Measurements from ENCODE around the gene ZDHHC14. TPM values are rescaled to one million over a fixed set of nuclear protein-coding genes. Genes with fewer than 3 reads are reported as not detected.
A peak's percentile ranks its signal among the peaks of the same experiment; 100 is the strongest.

The ZDHHC14 gene
- total RNA-seq, 2 experiments from 2014 or later = 1.3 to 1.6 TPM

- Mint-ChIP-seq H3K27ac (no peak overlapping the region), H3K4me3 (no peak overlapping the region), H3K9me3 (peaks cover under 1% of the 10 kb centered on the region), H3K27me3 (no peaks in the 10 kb centered on the region), H3K36me3 (ENCODE audit: low read depth) (no peaks in the 10 kb centered on the region), H3K4me1 (ENCODE audit: low read depth) (no peaks in the 10 kb centered on the region)
- Histone ChIP-seq H3K4me1 (ENCODE audit: insufficient read depth, low read length) (peaks cover 3% of the 10 kb centered on the region), H3K36me3 (ENCODE audit: insufficient read depth, low read length) (no peaks in the 10 kb centered on the region), H3K9me3 (ENCODE audit: control insufficient read depth in 1 of 2, insufficient read depth in 1 of 2, low read length in 2 of 2) (no peaks in the 10 kb centered on the region), H3K27me3 (ENCODE audit: control insufficient read depth in 1 of 2, insufficient read depth in 2 of 2, low read length in 2 of 2) (no peaks in the 10 kb centered on the region), H3K27ac (ENCODE audit: low read depth in 1 of 2, low read length in 2 of 2) (no peak overlapping the region), H3K4me3 (ENCODE audit: low read length) (no peak overlapping the region)
- CTCF ChIA-PET = no interaction called here
- intact Hi-C loops (cut with DNase I, micrococcal nuclease) = no loop called here
- ATAC-seq (ENCODE audit: poor library complexity) = no peak
- no peak for TF ChIP-seq CTCF (IDR thresholded peaks at IDR 0.05)
- no peak for DNase-seq
- POLR2A ChIA-PET = interaction anchor here (0.5 kb wide), 1 partner anchor 160 kb away, joined by 3 read pairs; no protein-coding TSS in a partner anchor
These were observed 43.6 kb downstream of the ZDHHC14 start for GRCh38 chr6:157424491-157425020.

DNA sequence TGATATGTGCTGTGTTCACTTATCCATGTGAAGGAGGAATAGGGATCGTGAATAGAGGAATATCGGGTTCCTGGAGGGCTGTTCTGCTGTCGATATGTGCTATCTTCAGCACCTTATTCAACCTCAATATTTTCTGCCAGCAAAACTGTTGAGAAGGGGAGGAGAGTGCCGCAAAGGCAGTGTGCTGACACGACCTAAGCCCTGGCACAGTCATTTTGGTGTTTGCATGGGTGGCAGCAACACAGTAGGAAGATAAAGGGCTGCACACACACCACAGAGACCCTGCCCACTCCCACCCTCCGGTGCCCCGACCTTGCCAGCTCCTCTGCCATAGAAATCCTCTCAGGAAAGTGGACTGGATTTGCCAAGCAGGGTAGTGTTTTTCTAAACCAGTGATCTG, 47.0 kb downstream of the ZDHHC14 start:
- DNase-seq (no peak), ATAC-seq (ENCODE audit: poor library complexity) (no peak)
- H3K36me3 Mint-ChIP-seq (ENCODE audit: low read depth) = no peaks in the 10 kb centered on the region
- ChIA-PET POLR2A (interaction anchor here (1.1 kb wide), 1 partner anchor 142 kb away, joined by 5 read pairs; no protein-coding TSS in a partner anchor), CTCF (no interaction called here)
- H3K4me3 Mint-ChIP-seq = no peak overlapping the region
- Histone ChIP-seq H3K9me3 (ENCODE audit: control insufficient read depth in 1 of 2, insufficient read depth in 1 of 2, low read length in 2 of 2) (no peaks in the 10 kb centered on the region), H3K27me3 (ENCODE audit: control insufficient read depth in 1 of 2, insufficient read depth in 2 of 2, low read length in 2 of 2) (no peaks in the 10 kb centered on the region), H3K36me3 (ENCODE audit: insufficient read depth, low read length) (no peaks in the 10 kb centered on the region), H3K27ac (ENCODE audit: low read depth in 1 of 2, low read length in 2 of 2) (no peak overlapping the region), H3K4me3 (ENCODE audit: low read length) (no peak overlapping the region), H3K4me1 (ENCODE audit: insufficient read depth, low read length) (peaks cover 3% of the 10 kb centered on the region)
- H3K9me3 Mint-ChIP-seq = no peaks in the 10 kb centered on the region
- TF ChIP-seq CTCF (IDR thresholded peaks at IDR 0.05) = no peak
- no peaks in the 10 kb centered on the region for H3K4me1 Mint-ChIP-seq (ENCODE audit: low read depth)
- no peak overlapping the region for H3K27ac Mint-ChIP-seq
- intact Hi-C loops (cut with DNase I, micrococcal nuclease) = no loop called here
- no peaks in the 10 kb centered on the region for H3K27me3 Mint-ChIP-seq

DNA sequence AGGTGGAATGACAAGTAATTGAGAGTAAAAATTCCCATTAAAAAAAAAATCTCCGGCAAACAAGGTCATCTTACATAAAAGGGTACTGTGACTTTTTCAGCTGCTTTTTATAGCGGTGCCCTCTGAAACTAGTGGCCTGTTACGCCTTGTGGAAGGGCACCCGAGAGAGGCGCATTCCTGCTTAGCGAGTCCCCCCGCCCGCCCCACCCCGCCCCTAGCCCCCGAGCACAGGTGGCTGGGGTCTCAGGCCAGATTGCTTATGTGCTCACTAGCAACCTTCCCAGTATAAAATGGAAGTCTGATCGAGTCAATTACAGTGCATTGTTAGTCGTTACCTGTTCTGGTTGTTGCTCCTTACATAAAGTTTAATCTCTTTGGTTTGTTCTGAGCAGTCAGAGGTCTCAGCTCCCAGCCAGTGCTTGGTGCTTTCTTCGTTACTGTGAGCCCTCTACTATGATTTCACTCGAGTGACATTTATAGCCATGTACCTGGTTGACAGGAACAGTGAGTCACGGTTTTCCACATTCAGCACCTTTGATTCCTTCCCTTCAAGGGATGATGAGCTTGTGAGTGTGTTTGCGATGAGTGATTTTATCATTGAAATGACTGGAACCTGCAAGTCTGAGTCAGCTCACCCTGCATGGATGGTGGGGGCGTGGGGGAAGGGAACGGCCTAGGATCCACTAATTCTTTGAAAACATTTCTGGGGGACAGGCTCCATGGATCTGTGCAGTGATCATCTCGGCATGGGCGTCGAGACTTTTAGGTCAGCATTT, 47.6 kb downstream of the ZDHHC14 start:
- H3K4me1 ChIP-seq (ENCODE audit: insufficient read depth, low read length) = peaks cover 3% of the 10 kb centered on the region
- Mint-ChIP-seq H3K27ac (no peak overlapping the region), H3K9me3 (no peaks in the 10 kb centered on the region), H3K4me3 (no peak overlapping the region), H3K4me1 (ENCODE audit: low read depth) (no peaks in the 10 kb centered on the region), H3K36me3 (ENCODE audit: low read depth) (no peaks in the 10 kb centered on the region), H3K27me3 (no peaks in the 10 kb centered on the region)
- H3K4me3 ChIP-seq (ENCODE audit: low read length) = no peak overlapping the region
- H3K27me3 ChIP-seq (ENCODE audit: control insufficient read depth in 1 of 2, insufficient read depth in 2 of 2, low read length in 2 of 2) = no peaks in the 10 kb centered on the region
- POLR2A ChIA-PET = interaction anchor here (1.1 kb wide), 1 partner anchor 141 kb away, joined by 5 read pairs; no protein-coding TSS in a partner anchor
- ATAC-seq (ENCODE audit: poor library complexity) (no peak), DNase-seq (peak in 1 of 14 experiments; percentile 4)
- no peak overlapping the region for H3K27ac ChIP-seq (ENCODE audit: low read depth in 1 of 2, low read length in 2 of 2)
- H3K36me3 ChIP-seq (ENCODE audit: insufficient read depth, low read length) = no peaks in the 10 kb centered on the region
- TF ChIP-seq CTCF (IDR thresholded peaks at IDR 0.05) = no peak
- CTCF ChIA-PET = no interaction called here
- intact Hi-C loops (cut with DNase I, micrococcal nuclease) = no loop called here
- H3K9me3 ChIP-seq (ENCODE audit: control insufficient read depth in 1 of 2, insufficient read depth in 1 of 2, low read length in 2 of 2) = no peaks in the 10 kb centered on the region
